ENCODE data around the gene AURKA. TPM values are rescaled to one million over a fixed set of nuclear protein-coding genes. Genes with fewer than 3 reads are reported as not detected.

Gene AURKA
- polyA plus RNA-seq: 1 to 10 TPM; 5.5 to 8.7 TPM

- 0 to 1% methylated on average over 53 of the region's 53 CpGs for WGBS, 2 donors
- Histone ChIP-seq H3K27me3 (ENCODE audit: control insufficient read depth in 1 of 2, insufficient read depth in 2 of 2, low read length in 2 of 2) (no peaks in the 10 kb centered on the region), H3K36me3 (ENCODE audit: control insufficient read depth in 2 of 2, insufficient read depth in 2 of 2, low read length in 1 of 2) (peaks cover 7 to 10% of the 10 kb centered on the region in 2 donors), H3K4me1 (ENCODE audit: control insufficient read depth in 2 of 2, insufficient read depth in 2 of 2, low read length in 1 of 2) (peaks cover 0 to 2% of the 10 kb centered on the region in 2 donors), H3K4me3 (ENCODE audit: low read depth in 1 of 2, low read length in 2 of 2) (peak within 1 kb of the TSS; percentile 87 to 96), H3K27ac (ENCODE audit: low read depth in 2 of 2, low read length in 1 of 2) (peak within 1 kb of the TSS; percentile 89 to 98), H3K9me3 (ENCODE audit: control insufficient read depth in 2 of 2, insufficient read depth in 1 of 2, low read depth in 1 of 2, low read length in 1 of 2) (no peaks in the 10 kb centered on the region)
These were observed at the start of gene AURKA, which contains the start of gene CSTF1 for GRCh38 chr20:56392132-56392880. AURKA (minus strand) TSS chr20:56392215; CDS start chr20:56388197, 4,018 bp downstream. CSTF1 (plus strand) TSS chr20:56392645; CDS start chr20:56395553, 2,908 bp downstream.

GRCh38 chr20:56440346-56441007, 48.5 kb upstream of the AURKA start:
- H3K4me3 ChIP-seq (ENCODE audit: low read depth in 1 of 2, low read length in 2 of 2): no peak overlapping the region
- H3K4me1 ChIP-seq (ENCODE audit: control insufficient read depth in 2 of 2, insufficient read depth in 2 of 2, low read length in 1 of 2): no peaks in the 10 kb centered on the region
- no peaks in the 10 kb centered on the region for H3K36me3 ChIP-seq (ENCODE audit: control insufficient read depth in 2 of 2, insufficient read depth in 2 of 2, low read length in 1 of 2)
- no peaks in the 10 kb centered on the region for H3K9me3 ChIP-seq (ENCODE audit: control insufficient read depth in 2 of 2, insufficient read depth in 1 of 2, low read depth in 1 of 2, low read length in 1 of 2)
- peak overlapping the region in 1 of 2 donors; percentile 15 for H3K27ac ChIP-seq (ENCODE audit: low read depth in 2 of 2, low read length in 1 of 2)
- no peaks in the 10 kb centered on the region for H3K27me3 ChIP-seq (ENCODE audit: control insufficient read depth in 1 of 2, insufficient read depth in 2 of 2, low read length in 2 of 2)
- 73 to 79% methylated on average over 4 of the region's 4 CpGs for WGBS, 2 donors

- Histone ChIP-seq H3K36me3 (ENCODE audit: control insufficient read depth in 2 of 2, insufficient read depth in 2 of 2, low read length in 1 of 2) (no peaks in the 10 kb centered on the region), H3K4me3 (ENCODE audit: low read depth in 1 of 2, low read length in 2 of 2) (no peak overlapping the region), H3K27ac (ENCODE audit: low read depth in 2 of 2, low read length in 1 of 2) (no peak overlapping the region), H3K4me1 (ENCODE audit: control insufficient read depth in 2 of 2, insufficient read depth in 2 of 2, low read length in 1 of 2) (no peaks in the 10 kb centered on the region), H3K9me3 (ENCODE audit: control insufficient read depth in 2 of 2, insufficient read depth in 1 of 2, low read depth in 1 of 2, low read length in 1 of 2) (no peaks in the 10 kb centered on the region), H3K27me3 (ENCODE audit: control insufficient read depth in 1 of 2, insufficient read depth in 2 of 2, low read length in 2 of 2) (no peaks in the 10 kb centered on the region)
- WGBS, 2 donors: 51 to 62% methylated on average over 5 of the region's 5 CpGs
These were observed 47.8 kb upstream of the AURKA start for GRCh38 chr20:56439771-56440291.

- no peaks in the 10 kb centered on the region for H3K4me1 ChIP-seq (ENCODE audit: control insufficient read depth in 2 of 2, insufficient read depth in 2 of 2, low read length in 1 of 2)
- no peaks in the 10 kb centered on the region for H3K36me3 ChIP-seq (ENCODE audit: control insufficient read depth in 2 of 2, insufficient read depth in 2 of 2, low read length in 1 of 2)
- no peak overlapping the region for H3K27ac ChIP-seq (ENCODE audit: low read depth in 2 of 2, low read length in 1 of 2)
- H3K4me3 ChIP-seq (ENCODE audit: low read depth in 1 of 2, low read length in 2 of 2): no peak overlapping the region
- 87 to 92% methylated on average over 4 of the region's 4 CpGs for WGBS, 2 donors
- no peaks in the 10 kb centered on the region for H3K9me3 ChIP-seq (ENCODE audit: control insufficient read depth in 2 of 2, insufficient read depth in 1 of 2, low read depth in 1 of 2, low read length in 1 of 2)
- no peaks in the 10 kb centered on the region for H3K27me3 ChIP-seq (ENCODE audit: control insufficient read depth in 1 of 2, insufficient read depth in 2 of 2, low read length in 2 of 2)
These were observed 46.3 kb upstream of the AURKA start for GRCh38 chr20:56438284-56438683.

- no peak overlapping the region for H3K4me3 ChIP-seq (ENCODE audit: low read depth in 1 of 2, low read length in 2 of 2)
- H3K4me1 ChIP-seq (ENCODE audit: control insufficient read depth in 2 of 2, insufficient read depth in 2 of 2, low read length in 1 of 2): no peaks in the 10 kb centered on the region
- no peak overlapping the region for H3K27ac ChIP-seq (ENCODE audit: low read depth in 2 of 2, low read length in 1 of 2)
- H3K36me3 ChIP-seq (ENCODE audit: control insufficient read depth in 2 of 2, insufficient read depth in 2 of 2, low read length in 1 of 2): no peaks in the 10 kb centered on the region
- H3K9me3 ChIP-seq (ENCODE audit: control insufficient read depth in 2 of 2, insufficient read depth in 1 of 2, low read depth in 1 of 2, low read length in 1 of 2): no peaks in the 10 kb centered on the region
- 87% methylated on average over 20 of the region's 20 CpGs for WGBS, 2 donors
- H3K27me3 ChIP-seq (ENCODE audit: control insufficient read depth in 1 of 2, insufficient read depth in 2 of 2, low read length in 2 of 2): no peaks in the 10 kb centered on the region
These were observed 45.4 kb upstream of the AURKA start for GRCh38 chr20:56437196-56437960.

GRCh38 chr20:56433880-56434255, 41.9 kb upstream of the AURKA start:
- H3K4me1 ChIP-seq (ENCODE audit: control insufficient read depth in 2 of 2, insufficient read depth in 2 of 2, low read length in 1 of 2): peaks cover 0 to 6% of the 10 kb centered on the region in 2 donors
- H3K27ac ChIP-seq (ENCODE audit: low read depth in 2 of 2, low read length in 1 of 2): no peak overlapping the region
- no peaks in the 10 kb centered on the region for H3K36me3 ChIP-seq (ENCODE audit: control insufficient read depth in 2 of 2, insufficient read depth in 2 of 2, low read length in 1 of 2)
- H3K9me3 ChIP-seq (ENCODE audit: control insufficient read depth in 2 of 2, insufficient read depth in 1 of 2, low read depth in 1 of 2, low read length in 1 of 2): no peaks in the 10 kb centered on the region
- no peaks in the 10 kb centered on the region for H3K27me3 ChIP-seq (ENCODE audit: control insufficient read depth in 1 of 2, insufficient read depth in 2 of 2, low read length in 2 of 2)
- 19 to 30% methylated on average over 6 of the region's 6 CpGs for WGBS, 2 donors
- H3K4me3 ChIP-seq (ENCODE audit: low read depth in 1 of 2, low read length in 2 of 2): no peak overlapping the region

- Histone ChIP-seq H3K27me3 (ENCODE audit: control insufficient read depth in 1 of 2, insufficient read depth in 2 of 2, low read length in 2 of 2) (no peaks in the 10 kb centered on the region), H3K9me3 (ENCODE audit: control insufficient read depth in 2 of 2, insufficient read depth in 1 of 2, low read depth in 1 of 2, low read length in 1 of 2) (no peaks in the 10 kb centered on the region), H3K36me3 (ENCODE audit: control insufficient read depth in 2 of 2, insufficient read depth in 2 of 2, low read length in 1 of 2) (no peaks in the 10 kb centered on the region), H3K27ac (ENCODE audit: low read depth in 2 of 2, low read length in 1 of 2) (peak overlapping the region in 1 of 2 donors; percentile 7), H3K4me3 (ENCODE audit: low read depth in 1 of 2, low read length in 2 of 2) (no peak overlapping the region), H3K4me1 (ENCODE audit: control insufficient read depth in 2 of 2, insufficient read depth in 2 of 2, low read length in 1 of 2) (peaks cover 0 to 6% of the 10 kb centered on the region in 2 donors)
- WGBS, 2 donors: 50 to 59% methylated on average over 3 of the region's 3 CpGs
These were observed 41.3 kb upstream of the AURKA start for GRCh38 chr20:56433221-56433879.

GRCh38 chr20:56431471-56431870, 39.5 kb upstream of the AURKA start:
- Histone ChIP-seq H3K27me3 (ENCODE audit: control insufficient read depth in 1 of 2, insufficient read depth in 2 of 2, low read length in 2 of 2) (no peaks in the 10 kb centered on the region), H3K4me1 (ENCODE audit: control insufficient read depth in 2 of 2, insufficient read depth in 2 of 2, low read length in 1 of 2) (peaks cover 0 to 6% of the 10 kb centered on the region in 2 donors), H3K27ac (ENCODE audit: low read depth in 2 of 2, low read length in 1 of 2) (no peak overlapping the region), H3K9me3 (ENCODE audit: control insufficient read depth in 2 of 2, insufficient read depth in 1 of 2, low read depth in 1 of 2, low read length in 1 of 2) (no peaks in the 10 kb centered on the region), H3K36me3 (ENCODE audit: control insufficient read depth in 2 of 2, insufficient read depth in 2 of 2, low read length in 1 of 2) (no peaks in the 10 kb centered on the region), H3K4me3 (ENCODE audit: low read depth in 1 of 2, low read length in 2 of 2) (no peak overlapping the region)
- 87 to 92% methylated on average over 3 of the region's 3 CpGs for WGBS, 2 donors

GRCh38 chr20:56430957-56431356, 38.9 kb upstream of the AURKA start:
- H3K9me3 ChIP-seq (ENCODE audit: control insufficient read depth in 2 of 2, insufficient read depth in 1 of 2, low read depth in 1 of 2, low read length in 1 of 2): no peaks in the 10 kb centered on the region
- no peak overlapping the region for H3K27ac ChIP-seq (ENCODE audit: low read depth in 2 of 2, low read length in 1 of 2)
- H3K4me3 ChIP-seq (ENCODE audit: low read depth in 1 of 2, low read length in 2 of 2): no peak overlapping the region
- 81 to 91% methylated on average over 1 of the region's 1 CpG for WGBS, 2 donors
- H3K27me3 ChIP-seq (ENCODE audit: control insufficient read depth in 1 of 2, insufficient read depth in 2 of 2, low read length in 2 of 2): no peaks in the 10 kb centered on the region
- peaks cover 0 to 6% of the 10 kb centered on the region in 2 donors for H3K4me1 ChIP-seq (ENCODE audit: control insufficient read depth in 2 of 2, insufficient read depth in 2 of 2, low read length in 1 of 2)
- no peaks in the 10 kb centered on the region for H3K36me3 ChIP-seq (ENCODE audit: control insufficient read depth in 2 of 2, insufficient read depth in 2 of 2, low read length in 1 of 2)
